NCI-H2171 treated with DMSO at 0.1 percent for 48 hours (cell line): ENCODE results near the gene SRPK1.
A peak's percentile ranks its signal among the peaks of the same experiment; 100 is the strongest.
"Not testable (repeated sequence)": the region's sequence is repeated elsewhere in the genome, so short reads cannot be mapped to it uniquely, and the experiment has no call there.

Experiments used
- DNase-seq: peaks from one replicate; lab custom pipeline; 2025; lab: John Stamatoyannopoulos, UW

SRPK1 gene

GRCh38 chr6:35920793-35921732 lies at the start of gene SRPK1:
SRPK1 (minus strand) TSS chr6:35921098; CDS start chr6:35921056, 42 bp downstream.
- peak; percentile 84 for DNase-seq

DNA sequence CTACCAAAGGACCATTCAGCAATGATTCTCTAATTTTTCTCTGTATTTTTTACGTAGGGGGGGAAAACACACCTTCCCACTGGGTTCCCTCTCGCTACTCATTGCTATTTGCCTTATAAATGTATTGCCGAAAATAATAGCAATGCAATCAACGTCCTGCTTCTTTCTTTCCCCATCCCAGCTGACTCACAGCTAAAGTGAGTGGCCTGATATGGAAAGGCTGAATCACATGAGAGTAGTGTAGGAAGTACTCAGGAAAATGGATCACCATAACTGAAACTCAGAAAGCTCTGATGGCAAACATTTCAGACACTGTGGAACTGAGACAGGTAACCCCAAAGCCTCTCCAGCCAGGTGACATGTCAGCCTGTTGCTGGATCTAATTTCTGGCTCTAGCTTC lies 49.3 kb upstream of the SRPK1 start:
- DNase-seq, result no peak

- DNase-seq, result no peak
Measured at GRCh38 chr6:35969646-35970045, 48.7 kb upstream of the SRPK1 start.

DNA sequence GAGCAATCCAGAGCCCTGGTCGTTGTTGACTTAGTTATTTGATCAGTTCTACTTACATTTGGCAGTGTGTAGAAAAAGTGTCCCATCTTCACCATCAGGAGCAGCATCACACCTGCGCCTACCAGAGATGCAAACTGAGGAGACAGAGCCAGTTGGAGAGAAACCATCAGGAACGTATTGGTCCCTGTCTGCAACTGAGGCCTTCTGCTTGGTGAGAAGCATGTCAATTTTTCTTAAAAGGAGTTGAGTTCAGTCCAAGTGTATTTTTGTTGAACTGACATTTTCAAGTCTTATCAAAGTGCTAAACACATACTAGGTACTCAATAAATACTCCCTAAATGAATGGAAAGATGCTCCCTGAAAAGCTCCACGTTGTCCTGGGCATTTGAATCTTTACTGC lies 47.9 kb upstream of the SRPK1 start:
- DNase-seq, result no peak

DNA sequence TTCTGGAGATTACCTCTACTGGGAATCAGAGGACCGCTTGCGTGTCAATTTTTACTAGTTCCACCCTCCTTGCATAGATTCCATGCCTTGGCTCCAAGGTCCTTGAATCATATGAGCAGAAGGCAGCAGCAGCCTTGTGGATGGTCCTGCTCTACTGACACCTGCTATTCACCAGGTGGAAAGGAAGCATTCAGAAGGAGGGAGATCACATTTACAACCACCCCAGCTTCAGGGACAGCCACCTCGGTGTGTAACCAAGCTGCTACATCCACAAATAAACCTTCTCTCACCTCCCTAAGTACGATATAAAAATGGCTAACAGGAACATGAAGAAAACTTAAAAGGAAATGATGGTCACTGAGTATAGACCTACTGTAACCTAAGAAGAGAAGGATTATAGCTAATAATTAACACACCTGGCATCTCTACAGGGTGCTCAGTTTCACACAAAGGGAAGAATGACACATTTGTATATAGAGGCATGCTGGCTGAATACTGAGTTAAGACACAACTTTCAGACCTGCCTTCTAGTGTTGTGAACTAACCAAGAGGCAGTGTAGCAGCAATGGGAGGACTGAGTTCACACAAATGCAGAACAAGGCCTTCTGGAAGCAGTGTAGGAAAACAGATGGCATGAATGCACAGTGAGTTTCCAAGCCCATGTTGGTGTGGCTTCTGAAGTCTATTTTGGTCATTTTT lies 46.3 kb upstream of the SRPK1 start:
- peak; percentile 57 for DNase-seq

GRCh38 chr6:35962779-35963560 lies 42.1 kb upstream of the SRPK1 start:
- no peak for DNase-seq

- no peak for DNase-seq
Measured at GRCh38 chr6:35960187-35960586, 39.3 kb upstream of the SRPK1 start.

- no peak for DNase-seq
Measured at GRCh38 chr6:35955970-35956369, 35.1 kb upstream of the SRPK1 start.

DNA sequence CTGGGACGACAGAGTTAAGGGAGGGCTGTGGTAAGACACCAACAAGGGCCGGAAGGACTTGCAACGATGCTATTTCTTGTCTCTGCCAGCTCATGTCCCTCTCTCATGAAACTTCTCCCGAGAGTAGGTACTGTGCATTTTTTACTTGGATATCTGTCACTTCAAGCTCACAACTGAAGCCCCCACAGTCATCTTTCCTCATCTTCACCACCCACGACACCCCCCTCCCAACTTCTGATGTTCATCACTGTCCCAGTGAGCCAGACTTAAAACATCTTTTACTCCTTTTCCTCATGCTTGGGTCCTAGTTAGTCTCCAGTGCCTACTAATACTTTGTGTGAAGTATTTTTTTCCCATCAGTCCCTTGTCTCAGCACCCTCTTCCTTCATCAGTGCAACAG lies 34.6 kb upstream of the SRPK1 start:
- DNase-seq, result no peak

DNA sequence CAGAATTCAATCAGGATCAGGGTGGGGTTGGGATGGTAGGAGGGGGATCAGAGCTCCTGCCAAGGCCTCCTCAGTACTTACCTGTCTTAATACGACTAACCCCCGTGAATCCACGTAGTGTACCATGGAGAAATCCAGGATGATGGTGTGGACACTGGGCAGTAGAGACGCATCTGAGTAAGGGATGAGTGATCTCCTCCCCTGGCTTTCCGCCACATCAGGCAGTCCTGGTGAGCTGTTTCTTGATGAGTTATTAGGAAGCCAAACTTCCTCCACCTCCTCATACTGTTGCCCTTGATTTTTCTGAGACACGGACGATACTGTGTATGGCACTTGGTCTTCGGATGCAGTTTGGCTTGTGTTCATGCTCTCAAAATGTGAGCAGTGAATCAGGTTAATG lies 34.2 kb upstream of the SRPK1 start:
- DNase-seq, result no peak

- no peak for DNase-seq
Measured at GRCh38 chr6:35954333-35954732, 33.4 kb upstream of the SRPK1 start.

DNA sequence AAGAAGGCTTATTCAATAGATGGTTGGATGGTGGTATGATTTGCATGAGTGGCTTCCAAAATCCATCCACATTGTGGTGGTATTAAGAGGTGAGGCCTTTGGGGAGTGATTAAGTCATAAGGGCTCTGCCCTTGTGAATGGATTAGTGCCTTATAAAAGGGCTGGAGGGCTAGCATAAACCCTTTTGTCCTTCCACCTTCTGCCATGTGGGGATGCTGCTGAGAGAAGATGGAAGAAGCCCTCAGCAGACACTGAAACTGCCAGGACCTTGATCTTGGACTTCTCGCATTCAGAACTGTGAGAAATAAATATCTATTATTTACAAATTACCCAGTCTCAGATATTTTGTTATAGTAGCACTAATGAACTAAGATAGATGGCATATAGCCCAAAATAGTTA lies 27.8 kb upstream of the SRPK1 start:
- DNase-seq, result no peak

GRCh38 chr6:35945650-35946025 lies 24.7 kb upstream of the SRPK1 start:
- DNase-seq, result no peak

DNA sequence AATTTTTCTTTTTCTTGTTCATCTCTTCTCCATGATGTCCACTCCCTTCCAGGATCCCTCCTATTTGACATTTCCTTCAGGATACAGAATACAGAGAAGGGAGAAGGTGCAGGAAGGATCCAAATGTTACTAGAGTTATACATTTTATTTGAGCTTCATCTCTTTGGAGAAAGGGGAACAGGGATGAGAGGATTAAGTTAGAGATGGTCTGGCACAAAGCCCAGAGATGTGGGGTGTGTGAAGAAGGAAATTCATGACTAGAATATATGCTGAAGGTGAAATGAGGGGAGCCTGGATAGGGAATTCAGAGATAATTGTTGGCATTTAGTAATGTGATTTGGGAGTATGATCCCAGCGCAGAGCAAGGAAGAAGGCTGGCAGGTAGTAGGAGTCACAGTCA lies 22.5 kb upstream of the SRPK1 start:
- no peak for DNase-seq

GRCh38 chr6:35942355-35942754 lies 21.5 kb upstream of the SRPK1 start:
- DNase-seq, result no peak

DNA sequence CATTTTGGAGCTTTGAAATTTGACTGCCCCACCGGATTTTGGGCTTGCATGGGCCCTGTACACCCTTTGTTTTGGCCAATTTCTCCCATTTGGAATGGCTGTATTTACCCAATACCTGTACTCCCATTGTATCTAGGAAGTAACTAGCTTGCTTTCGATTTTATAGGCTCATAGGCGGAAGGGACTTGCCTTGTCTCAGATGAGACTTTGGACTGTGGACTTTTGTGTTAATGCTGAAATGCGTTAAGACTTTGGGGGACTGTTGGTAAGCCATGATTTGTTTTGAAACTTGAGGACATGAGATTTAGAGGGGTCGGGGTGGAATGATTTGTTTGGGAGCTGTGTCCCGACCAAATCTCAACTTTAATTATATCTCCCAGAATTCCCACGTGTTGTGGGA lies 20.3 kb upstream of the SRPK1 start:
- DNase-seq, result not testable (repeated sequence)

DNA sequence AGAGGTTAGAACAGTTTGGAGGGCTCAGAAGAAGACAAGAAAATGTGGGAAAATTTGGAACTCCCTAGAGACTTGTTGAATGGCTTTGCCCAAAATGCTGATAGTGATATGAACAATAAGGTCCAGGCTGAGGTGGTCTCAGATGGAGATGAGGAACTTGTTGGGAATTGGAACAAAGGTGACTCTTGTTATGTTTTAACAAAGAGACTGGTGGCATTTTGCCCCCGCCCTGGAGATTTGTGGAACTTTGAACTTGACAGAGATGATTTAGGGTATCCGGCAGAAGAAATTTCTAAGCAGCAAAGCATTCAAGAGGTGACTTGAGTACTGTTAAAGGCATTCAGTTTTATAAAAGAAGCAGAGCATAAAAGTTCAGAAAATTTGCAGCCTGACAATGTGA lies 19.1 kb upstream of the SRPK1 start:
- DNase-seq, result not testable (repeated sequence)

DNA sequence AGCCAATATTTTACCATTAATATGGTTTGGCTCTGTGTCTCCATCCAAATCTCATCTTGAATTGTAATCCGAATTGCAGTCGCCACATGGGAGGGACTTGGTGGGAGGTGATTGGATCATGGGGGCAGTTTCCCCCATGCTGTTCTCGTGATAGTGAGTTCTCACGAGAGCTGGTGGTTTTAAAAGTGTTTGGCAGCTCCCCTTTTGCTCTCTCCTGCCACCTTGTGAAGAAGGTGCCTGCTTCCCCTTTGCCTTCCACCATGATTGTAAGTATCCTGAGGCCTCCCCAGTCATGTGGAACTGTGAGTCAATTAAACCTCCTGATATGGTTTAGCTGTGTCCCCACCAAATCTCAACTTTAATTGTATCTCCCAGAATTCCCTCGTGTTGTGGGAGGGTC lies 18.4 kb upstream of the SRPK1 start:
- DNase-seq, result not testable (repeated sequence)

DNA sequence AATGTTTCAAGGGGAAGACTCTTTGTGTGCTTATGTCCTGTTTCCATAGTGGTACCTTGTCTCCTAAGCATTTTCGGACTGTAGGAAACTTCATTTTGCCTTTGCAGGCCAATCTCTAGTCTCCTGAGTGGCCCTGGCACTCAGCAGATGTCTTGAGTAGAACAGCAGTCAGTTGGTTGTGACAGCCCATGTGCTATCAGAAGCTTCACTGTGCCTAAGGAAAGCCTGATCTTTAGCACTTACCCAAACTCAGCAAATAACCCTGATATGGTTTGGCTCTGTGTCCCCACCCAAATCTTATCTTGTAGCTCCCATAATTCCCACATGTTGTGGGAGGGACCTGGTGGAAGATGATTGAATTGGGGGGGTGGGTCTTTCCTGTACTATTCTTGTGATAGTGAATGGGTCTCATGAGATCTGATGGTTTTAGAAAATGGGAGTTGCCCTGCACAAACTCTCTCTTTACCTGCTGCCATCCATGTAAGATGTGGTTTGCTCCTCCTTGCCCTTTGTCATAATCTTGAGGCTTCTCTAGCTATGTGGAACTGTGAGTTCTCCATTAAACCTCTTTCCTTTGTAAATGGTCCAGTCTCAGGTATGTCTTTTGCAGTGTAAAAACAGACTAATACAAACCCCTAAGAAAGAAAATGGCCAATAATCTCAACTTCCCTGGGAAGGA lies 15.9 kb upstream of the SRPK1 start:
- DNase-seq, result no peak

DNA sequence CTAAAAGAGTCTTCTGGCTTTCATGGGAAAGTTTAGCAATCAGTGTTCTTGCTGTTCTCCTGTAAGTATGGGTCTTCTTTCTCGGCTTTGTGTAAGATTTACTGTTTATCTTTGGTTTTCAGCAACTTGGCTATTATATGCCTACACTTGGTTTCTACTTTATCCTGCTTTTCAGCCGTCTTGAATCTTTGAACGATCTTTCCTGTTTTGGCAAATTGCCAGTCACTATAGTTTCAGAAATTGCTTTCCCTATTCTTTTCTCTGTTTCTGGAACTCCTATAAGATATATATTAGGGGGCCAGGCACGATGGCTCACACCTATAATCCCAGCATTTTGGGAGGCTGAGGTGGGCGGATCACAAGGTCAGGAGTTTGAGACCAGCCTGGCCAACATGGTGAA lies 14.6 kb upstream of the SRPK1 start:
- no peak for DNase-seq

- no peak for DNase-seq
Measured at GRCh38 chr6:35933844-35934243, 12.9 kb upstream of the SRPK1 start.

GRCh38 chr6:35931873-35932272 lies 11.0 kb upstream of the SRPK1 start:
- not testable (repeated sequence) for DNase-seq
